H9 (cell line): ENCODE results near the gene USH2A. TPM values are rescaled to one million over a fixed set of nuclear protein-coding genes. Genes with fewer than 3 reads are reported as not detected.

ENCODE experiments used
- DNase-seq: peaks from one replicate; pipeline ENCODE4 v3.0.0-alpha.2; 2017
- H2AFZ ChIP-seq: one replicate; pipeline ENCODE4 v1.6.1; 2013; ENCODE audit warnings: mild to moderate bottlenecking, low read length, control low read depth, moderate library complexity
- H2AK5ac ChIP-seq: 2 replicates; pipeline ENCODE4 v1.6.1; 2013; ENCODE audit warnings: low read length, control low read depth, mixed read lengths; ENCODE audit not compliant: insufficient read length
- H2BK120ac ChIP-seq: one replicate; pipeline ENCODE4 v1.6.1; 2013; ENCODE audit warnings: low read depth, mild to moderate bottlenecking, low read length, control low read depth, inconsistent platforms; ENCODE audit not compliant: poor library complexity, severe bottlenecking
- H2BK12ac ChIP-seq: 2 replicates; pipeline ENCODE4 v1.6.1; 2013; ENCODE audit warnings: low read length, control low read depth, mixed read lengths, low read depth; ENCODE audit not compliant: insufficient read length
- H2BK15ac ChIP-seq: 2 replicates; pipeline ENCODE4 v1.6.1; 2013; ENCODE audit warnings: low read depth, low read length, control low read depth
- H2BK20ac ChIP-seq: one replicate; pipeline ENCODE4 v1.6.1; 2013; ENCODE audit warnings: low read depth, mild to moderate bottlenecking, low read length, control low read depth, inconsistent platforms; ENCODE audit not compliant: poor library complexity, severe bottlenecking
- H2BK5ac ChIP-seq: 2 replicates; pipeline ENCODE4 v1.6.1; 2013; ENCODE audit warnings: low read length, control low read depth, mixed read lengths; ENCODE audit not compliant: insufficient read length
- H3K14ac ChIP-seq: 2 replicates; pipeline ENCODE4 v1.6.1; 2013; ENCODE audit warnings: low read length, control low read depth; ENCODE audit not compliant: insufficient read depth
- H3K18ac ChIP-seq: 2 replicates; pipeline ENCODE4 v1.6.1; 2013; ENCODE audit warnings: low read depth, mild to moderate bottlenecking, mixed read lengths, low read length, control low read depth; ENCODE audit not compliant: insufficient read length
- H3K23ac ChIP-seq: 2 replicates; pipeline ENCODE4 v1.6.1; 2013; ENCODE audit warnings: low read length, control low read depth, mixed read lengths, low read depth; ENCODE audit not compliant: insufficient read length
- H3K23me2 ChIP-seq: 2 replicates; pipeline ENCODE4 v1.6.1; 2013; ENCODE audit warnings: low read depth, mild to moderate bottlenecking, mixed read lengths, low read length, control low read depth; ENCODE audit not compliant: insufficient read length, poor library complexity, severe bottlenecking
- H3K27ac ChIP-seq: 2 replicates; pipeline ENCODE4 v1.5.1; 2013; ENCODE audit warnings: low read length, control low read depth, mixed read lengths, low read depth; ENCODE audit not compliant: insufficient read length
- H3K27me3 ChIP-seq: 2 replicates; pipeline ENCODE4 v1.6.1; 2013; ENCODE audit warnings: low read length, control low read depth, inconsistent platforms; ENCODE audit not compliant: insufficient read depth
- H3K4ac ChIP-seq: 2 replicates; pipeline ENCODE4 v1.6.1; 2013; ENCODE audit warnings: low read depth, mild to moderate bottlenecking, control low read depth, inconsistent platforms, low read length, moderate library complexity
- H3K4me1 ChIP-seq: 2 replicates; pipeline ENCODE4 v1.6.1; 2013; ENCODE audit warnings: low read length, control low read depth, inconsistent platforms; ENCODE audit not compliant: insufficient read depth
- H3K4me2 ChIP-seq: 2 replicates; pipeline ENCODE4 v1.6.1; 2013; ENCODE audit warnings: low read length, control low read depth, mixed read lengths; ENCODE audit not compliant: insufficient read length, insufficient read depth
- H3K56ac ChIP-seq: 2 replicates; pipeline ENCODE4 v1.6.1; 2013; ENCODE audit warnings: low read depth, mild to moderate bottlenecking, mixed read lengths, low read length, control low read depth; ENCODE audit not compliant: insufficient read length
- H3K79me1 ChIP-seq: 2 replicates; pipeline ENCODE4 v1.6.1; 2013; ENCODE audit warnings: low read depth, mild to moderate bottlenecking, moderate library complexity, low read length, control low read depth, inconsistent platforms; ENCODE audit not compliant: insufficient read depth, poor library complexity, severe bottlenecking
- H3K79me2 ChIP-seq: 2 replicates; pipeline ENCODE4 v1.6.1; 2013; ENCODE audit warnings: low read length, control low read depth, inconsistent platforms; ENCODE audit not compliant: insufficient read depth
- H3K9ac ChIP-seq: 2 replicates; pipeline ENCODE4 v1.6.1; 2013; ENCODE audit warnings: low read length, control low read depth, mixed read lengths; ENCODE audit not compliant: insufficient read length; ENCODE audit errors: extremely low read depth
- H3K9me3 ChIP-seq: one replicate; pipeline ENCODE4 v1.6.1; 2013; ENCODE audit warnings: low read depth, low read length, inconsistent platforms; ENCODE audit not compliant: control insufficient read depth
- H3T11ph ChIP-seq: one replicate; pipeline ENCODE4 v1.6.1; 2013; ENCODE audit warnings: mild to moderate bottlenecking, low read length, control low read depth, inconsistent platforms
- H4K20me1 ChIP-seq: one replicate; pipeline ENCODE4 v1.6.1; 2013; ENCODE audit not compliant: control insufficient read depth, insufficient read length, insufficient read depth
- H4K5ac ChIP-seq: 2 replicates; pipeline ENCODE4 v1.6.1; 2013; ENCODE audit warnings: low read depth, mild to moderate bottlenecking, mixed read lengths, low read length, control low read depth; ENCODE audit not compliant: insufficient read length
- H4K8ac ChIP-seq: replicated peaks from 2 replicates; pipeline ENCODE4 v1.6.1; 2013; ENCODE audit warnings: low read length, control low read depth, mixed read lengths, low read depth; ENCODE audit not compliant: insufficient read length
- H4K91ac ChIP-seq: 2 replicates; pipeline ENCODE4 v1.6.1; 2013; ENCODE audit warnings: low read depth, mild to moderate bottlenecking, moderate library complexity, mixed read lengths, low read length, control low read depth; ENCODE audit not compliant: insufficient read length
- H3K27ac Mint-ChIP-seq, 3 experiments: 2 replicates in 2 of 3; 3 replicates in 1 of 3; pipeline ENCODE4 v1.8.0; 2020 to 2021; ENCODE audit warnings: mixed read lengths in 3 of 3, mild to moderate bottlenecking in 1 of 3, moderate library complexity in 1 of 3
- H3K27me3 Mint-ChIP-seq: 2 replicates; pipeline ENCODE4 v1.8.0; 2021; ENCODE audit warnings: low read depth, mild to moderate bottlenecking, moderate library complexity, mixed read lengths
- H3K36me3 Mint-ChIP-seq, 3 experiments: 2 replicates in 2 of 3; 3 replicates in 1 of 3; pipeline ENCODE4 v1.8.0; 2020 to 2021; ENCODE audit warnings: low read depth in 3 of 3, mixed read lengths in 3 of 3; ENCODE audit not compliant: insufficient read depth in 1 of 3
- H3K4me1 Mint-ChIP-seq, 2 experiments: 2 replicates each; pipeline ENCODE4 v1.8.0; 2020; ENCODE audit warnings: mixed read lengths in 2 of 2
- H3K4me3 Mint-ChIP-seq, 2 experiments: 2 replicates in 1 of 2; 3 replicates in 1 of 2; pipeline ENCODE4 v1.8.0; 2020 to 2021; ENCODE audit warnings: mild to moderate bottlenecking in 2 of 2, mixed read lengths in 2 of 2, moderate library complexity in 1 of 2
- H3K9me3 Mint-ChIP-seq, 2 experiments: 2 replicates in 1 of 2; 3 replicates in 1 of 2; pipeline ENCODE4 v1.8.0; 2020; ENCODE audit warnings: mild to moderate bottlenecking in 2 of 2, mixed read lengths in 2 of 2, moderate library complexity in 1 of 2
- CTCF ChIP-seq: fragments of 200-600 bp; sonication (generic); conservative IDR thresholded peaks from 3 replicates; pipeline ENCODE4 v1.8.0; 2021; ENCODE audit warnings: antibody characterized with exemption, mild to moderate bottlenecking
- WGBS: extraction: QIAGEN DNeasy Blood & Tissue Kit; methylation state at CpG from one replicate; pipeline ENCODE4 v1.1.7; 2013; ENCODE audit warnings: missing lambda C conversion rate, low lambda C conversion rate, mixed read lengths; ENCODE audit not compliant: insufficient read length; ENCODE audit errors: extremely low coverage; 5-methylcytosine and 5-hydroxymethylcytosine counted together
- total RNA-seq: library from RNA; stranded (reverse); gene quantifications from 2 replicates; pipeline ENCODE4 v1.2.1, GENCODE V29; 2021

USH2A gene
- total RNA-seq, 1 experiment from 2014 or later: 0.11 TPM

- Histone ChIP-seq H3K27ac (no peak overlapping the region), H2BK120ac (no peak overlapping the region), H2AK5ac (no peak overlapping the region), H3K23ac (no peak overlapping the region), H4K5ac (no peak overlapping the region), H2AFZ (no peak overlapping the region), H3K23me2 (no peaks in the 10 kb centered on the region), H2BK5ac (no peak overlapping the region), H2BK15ac (no peak overlapping the region), H4K8ac (no peak overlapping the region), H3K9ac (no peak overlapping the region), H3K79me2 (no peaks in the 10 kb centered on the region), H3K79me1 (no peaks in the 10 kb centered on the region), H4K91ac (no peak overlapping the region), H3K4me1 (no peaks in the 10 kb centered on the region; the same call in 1 of the 2 replicates), H3K4me2 (no peak overlapping the region), H3K56ac (no peak overlapping the region), H3K18ac (no peak overlapping the region), H3T11ph (no peak overlapping the region), H3K4ac (no peak overlapping the region), H4K20me1 (no peaks in the 10 kb centered on the region), H3K14ac (no peak overlapping the region), H3K9me3 (no peaks in the 10 kb centered on the region), H2BK20ac (no peak overlapping the region), H3K27me3 (no peaks in the 10 kb centered on the region), H2BK12ac (no peak overlapping the region)
- no peak overlapping the region for H3K4me3 Mint-ChIP-seq
- no peak overlapping the region for H3K27ac Mint-ChIP-seq
- TF ChIP-seq CTCF: no peak
- peaks cover 20 to 25% of the 10 kb centered on the region in 2 experiments for H3K4me1 Mint-ChIP-seq
- H3K36me3 Mint-ChIP-seq: no peaks in the 10 kb centered on the region
- no CpG with 5 or more reads among the region's 3 CpGs for WGBS
- no peak for DNase-seq
- peaks cover 16% of the 10 kb centered on the region for H3K27me3 Mint-ChIP-seq
- H3K9me3 Mint-ChIP-seq: no peaks in the 10 kb centered on the region
These were observed 32.3 kb downstream of the USH2A start for GRCh38 chr1:216390956-216391355.
